Suppressor macrophage (primary cell): Measurements from ENCODE around the gene C16orf90.
"Not testable (repeated sequence)": the region's sequence is repeated elsewhere in the genome, so short reads cannot be mapped to it uniquely, and the experiment has no call there.

ENCODE experiments used
- DNase-seq, 4 experiments: peaks; one replicate each; pipeline ENCODE4 v3.0.0-alpha.2; 2020 to 2022

Gene C16orf90

GRCh38 chr16:3511286-3512180, 16.2 kb upstream of the C16orf90 start:
- no peak for DNase-seq

- peak in 2 of 4 experiments; percentile 9 to 14 for DNase-seq
These were observed 15.1 kb upstream of the C16orf90 start for GRCh38 chr16:3510416-3510815.

GRCh38 chr16:3509470-3509928, 14.2 kb upstream of the C16orf90 start:
- DNase-seq, result no peak

- no peak for DNase-seq
These were observed 13.4 kb upstream of the C16orf90 start for GRCh38 chr16:3508736-3509135.

- no peak for DNase-seq
These were observed 8.2 kb upstream of the C16orf90 start for GRCh38 chr16:3503523-3503922.

- no peak for DNase-seq
These were observed 6.6 kb upstream of the C16orf90 start for GRCh38 chr16:3501783-3502400.

- not testable (repeated sequence) for DNase-seq
These were observed 6.1 kb upstream of the C16orf90 start for GRCh38 chr16:3501412-3501761.

GRCh38 chr16:3498988-3499387, 3.7 kb upstream of the C16orf90 start:
- DNase-seq, result no peak

- no peak for DNase-seq
These were observed 2.5 kb upstream of the C16orf90 start for GRCh38 chr16:3497771-3498170.

- no peak for DNase-seq
These were observed 1.1 kb upstream of the C16orf90 start for GRCh38 chr16:3496386-3496785.

GRCh38 chr16:3494386-3494973, 809 bp downstream of the C16orf90 start:
- no peak for DNase-seq

- no peak for DNase-seq
These were observed 2.9 kb downstream of the C16orf90 start for GRCh38 chr16:3492356-3492755.

GRCh38 chr16:3490911-3491629, 4.2 kb downstream of the C16orf90 start:
- no peak for DNase-seq

- no peak for DNase-seq
These were observed 6.5 kb downstream of the C16orf90 start for GRCh38 chr16:3488801-3489200.

- no peak for DNase-seq
These were observed 7.5 kb downstream of the C16orf90 start for GRCh38 chr16:3487521-3488410.

GRCh38 chr16:3486506-3487215, 8.6 kb downstream of the C16orf90 start:
- DNase-seq, result no peak

- no peak for DNase-seq
These were observed 9.3 kb downstream of the C16orf90 start for GRCh38 chr16:3485821-3486505.

- no peak for DNase-seq
These were observed 10.1 kb downstream of the C16orf90 start for GRCh38 chr16:3485097-3485745.

GRCh38 chr16:3484318-3485096, 10.8 kb downstream of the C16orf90 start:
- no peak for DNase-seq
